Thoracic aorta (tissue), 2 donors: ENCODE data around the gene DDX3X. TPM values are rescaled to one million over a fixed set of nuclear protein-coding genes. Genes with fewer than 3 reads are reported as not detected.
A peak's percentile ranks its signal among the peaks of the same experiment; 100 is the strongest.

Experiments used
- ATAC-seq: fragments of 150-250 bp; one replicate; pipeline ENCODE4 v1.8.0; 2017; ENCODE audit warnings: low read depth; ENCODE audit not compliant: insufficient number of reproducible peaks, low FRiP score
- DNase-seq: peaks from one replicate; pipeline ENCODE4 v3.0.0-alpha.2; 2020; ENCODE audit warnings: low spot score
- H3K27ac ChIP-seq, 2 donors: fragments of 200-600 bp; sonication (generic); 1 replicate in 1 of 2; 2 replicates in 1 of 2; pipeline ENCODE4 v1.5.1; 2016; ENCODE audit warnings: mild to moderate bottlenecking in 2 of 2, moderate library complexity in 2 of 2
- H3K27me3 ChIP-seq: fragments of 200-600 bp; sonication (generic); replicated peaks from 2 replicates; pipeline ENCODE4 v1.6.0; 2016; ENCODE audit warnings: mild to moderate bottlenecking; ENCODE audit not compliant: insufficient read depth
- H3K36me3 ChIP-seq: fragments of 200-600 bp; sonication (generic); one replicate; pipeline ENCODE4 v1.5.1; 2016
- H3K4me1 ChIP-seq, 2 donors: fragments of 200-600 bp; sonication (generic); 1 replicate in 1 of 2; 2 replicates in 1 of 2; pipeline versions ENCODE4 v1.5.1 to v1.6.0; 2016; ENCODE audit warnings: low read depth in 2 of 2, mild to moderate bottlenecking in 1 of 2; ENCODE audit not compliant: control insufficient read depth in 1 of 2
- H3K4me3 ChIP-seq: fragments of 200-600 bp; sonication (generic); 2 replicates; pipeline ENCODE4 v1.5.1; 2016; ENCODE audit warnings: mild to moderate bottlenecking
- H3K9me3 ChIP-seq: fragments of 200-600 bp; sonication (generic); 2 replicates; pipeline ENCODE4 v1.5.1; 2016
- CTCF ChIP-seq: fragments of 200-600 bp; sonication (generic); IDR thresholded peaks from one replicate; pipeline ENCODE4 v1.5.1; 2019; ENCODE audit warnings: antibody characterized with exemption
- total RNA-seq, 2 donors: library from RNA; depleted of rRNA; stranded (reverse); fragments of >200 nt; gene quantifications; one replicate each; pipeline versions ENCODE4 v1.1.0 to v1.2.3, GENCODE V29; 2016

The DDX3X gene
- total RNA-seq, 2 donors from 2014 or later = 172 to 320 TPM

GRCh38 chrX:41329101-41329500 lies 4.9 kb upstream of the DDX3X start:
- Histone ChIP-seq H3K27me3 (no peaks in the 10 kb centered on the region), H3K27ac (no peak overlapping the region), H3K4me1 (no peaks in the 10 kb centered on the region), H3K4me3 (no peak overlapping the region), H3K36me3 (no peaks in the 10 kb centered on the region), H3K9me3 (no peaks in the 10 kb centered on the region)
- ATAC-seq = no peak
- DNase-seq = no peak
- TF ChIP-seq CTCF = no peak

GRCh38 chrX:41332005-41332404 lies 2.0 kb upstream of the DDX3X start:
- Histone ChIP-seq H3K36me3 (no peaks in the 10 kb centered on the region), H3K4me1 (no peaks in the 10 kb centered on the region), H3K9me3 (no peaks in the 10 kb centered on the region), H3K27me3 (no peaks in the 10 kb centered on the region), H3K27ac (peak overlapping the region in 1 of 2 donors; percentile 99), H3K4me3 (peak overlapping the region; percentile 86)
- TF ChIP-seq CTCF = no peak
- DNase-seq (no peak), ATAC-seq (no peak)

GRCh38 chrX:41332408-41333002 lies 1.5 kb upstream of the DDX3X start:
- no peaks in the 10 kb centered on the region for H3K4me1 ChIP-seq
- no peak for TF ChIP-seq CTCF

GRCh38 chrX:41333003-41333743 lies 789 bp upstream of the DDX3X start:
- no peaks in the 10 kb centered on the region for H3K36me3 ChIP-seq
- no peaks in the 10 kb centered on the region for H3K9me3 ChIP-seq
- TF ChIP-seq CTCF = no peak
- ATAC-seq (peak; percentile 42), DNase-seq (peak; percentile 55)
- H3K27me3 ChIP-seq = no peaks in the 10 kb centered on the region
- peak overlapping the region; percentile 86 for H3K4me3 ChIP-seq
- peaks cover under 1 to 3% of the 10 kb centered on the region in 2 donors for H3K4me1 ChIP-seq
- peak overlapping the region; percentile 99 to 100 for H3K27ac ChIP-seq

More at GRCh38 chrX:41332408-41333002, 1.5 kb upstream of the DDX3X start:
- H3K27ac ChIP-seq = peak overlapping the region; percentile 99 to 100
- H3K9me3 ChIP-seq = no peaks in the 10 kb centered on the region
- no peaks in the 10 kb centered on the region for H3K36me3 ChIP-seq
- H3K27me3 ChIP-seq = no peaks in the 10 kb centered on the region
- ATAC-seq (no peak), DNase-seq (no peak)
- H3K4me3 ChIP-seq = peak overlapping the region; percentile 86

GRCh38 chrX:41334363-41335197 lies 618 bp downstream of the DDX3X start:
- DNase-seq (peak; percentile 30), ATAC-seq (peak; percentile 62)
- Histone ChIP-seq H3K36me3 (no peaks in the 10 kb centered on the region), H3K27me3 (no peaks in the 10 kb centered on the region), H3K4me1 (peaks cover 5 to 11% of the 10 kb centered on the region in 2 donors), H3K4me3 (peak overlapping the region; percentile 86), H3K27ac (peak overlapping the region; percentile 99 to 100), H3K9me3 (no peaks in the 10 kb centered on the region)
- TF ChIP-seq CTCF = no peak
